Measurements from ENCODE around the gene HLA-DQB1. TPM values are rescaled to one million over a fixed set of nuclear protein-coding genes. Genes with fewer than 3 reads are reported as not detected.
"Not testable (repeated sequence)": the region's sequence is repeated elsewhere in the genome, so short reads cannot be mapped to it uniquely, and the experiment has no call there.

Gene HLA-DQB1
- total and polyA plus RNA-seq, 2 experiments from 2014 or later: not detected

GRCh38 chr6:32662836-32663235, 3.6 kb downstream of the HLA-DQB1 start:
- no peak for TF ChIP-seq EZH2 (IDR thresholded peaks at IDR 0.05; ENCODE audit: insufficient read depth, poor library complexity, severe bottlenecking)
- no peak for TF ChIP-seq EZH2phosphoT487 (IDR thresholded peaks at IDR 0.05; ENCODE audit: insufficient read depth, low read depth)
- Histone ChIP-seq H3K27me3 (replicated peaks; ENCODE audit: insufficient read depth) (peaks cover 7% of the 10 kb centered on the region; the same call in 1 of the 2 replicates), H3K9ac (no peak overlapping the region), H3K4me2 (ENCODE audit: unreplicated experiment) (no peak overlapping the region), H3K79me2 (ENCODE audit: insufficient read depth) (no peaks in the 10 kb centered on the region), H4K20me1 (ENCODE audit: insufficient read depth) (no peaks in the 10 kb centered on the region), H3K36me3 (ENCODE audit: low read depth) (no peaks in the 10 kb centered on the region), H3K4me1 (ENCODE audit: insufficient read depth) (no peaks in the 10 kb centered on the region), H3F3A (ENCODE audit: insufficient read depth) (no peaks in the 10 kb centered on the region), H3K9me3 (ENCODE audit: low read depth) (no peaks in the 10 kb centered on the region), H3K9me2 (ENCODE audit: insufficient read depth) (no peaks in the 10 kb centered on the region), H3K4me3 (no peak overlapping the region), H2AFZ (no peak overlapping the region), H3K27ac (no peak overlapping the region)
- in situ Hi-C loops (cut with MboI): no loop called here
- DNase-seq: no peak
- WGBS, 2 experiments (ENCODE audit: low coverage in 1 of 2, low lambda C conversion rate in 2 of 2, missing lambda C conversion rate in 2 of 2): 38 to 47% methylated on average over 5 of the region's 5 CpGs

DNA sequence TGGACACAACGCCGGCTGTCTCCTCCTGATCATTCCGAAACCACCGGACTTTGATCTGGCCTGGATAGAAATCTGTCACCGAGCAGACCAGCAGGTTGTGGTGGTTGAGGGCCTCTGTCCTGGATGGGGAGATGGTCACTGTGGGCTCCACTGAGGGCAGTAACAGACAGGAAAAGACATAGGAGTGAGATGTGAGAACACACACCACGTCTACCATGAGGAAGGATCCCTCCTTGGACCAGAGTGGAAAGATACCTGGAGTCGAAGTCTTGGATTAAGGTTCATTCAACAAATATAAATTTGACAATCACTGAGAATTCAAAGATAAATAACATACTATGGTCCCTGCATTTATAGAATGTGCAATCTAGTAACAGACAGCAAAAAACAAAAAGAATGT, 4.4 kb downstream of the HLA-DQB1 start:
- in situ Hi-C loops (cut with MboI): no loop called here
- H3K9ac ChIP-seq: no peak overlapping the region
- 54 to 59% methylated on average over 6 to 7 of the region's 7 CpGs for WGBS, 2 experiments (ENCODE audit: low coverage in 1 of 2, low lambda C conversion rate in 2 of 2, missing lambda C conversion rate in 2 of 2)

GRCh38 chr6:32659856-32660595, 6.4 kb downstream of the HLA-DQB1 start:
- H3K9me3 ChIP-seq (ENCODE audit: low read depth): no peaks in the 10 kb centered on the region
- DNase-seq: no peak
- H3K27me3 ChIP-seq (replicated peaks; ENCODE audit: insufficient read depth): 0 out of 2 replicates have a peak, but pooled peaks cover under 1% of the 10 kb centered on the region
- no peak overlapping the region for H3K27ac ChIP-seq
- in situ Hi-C loops (cut with MboI): no loop called here
- WGBS, 2 experiments (ENCODE audit: low coverage in 1 of 2, low lambda C conversion rate in 2 of 2, missing lambda C conversion rate in 2 of 2): 15 to 16% methylated on average over 4 of the region's 4 CpGs
- H3K4me2 ChIP-seq (ENCODE audit: unreplicated experiment): no peak overlapping the region
- no peaks in the 10 kb centered on the region for H3K79me2 ChIP-seq (ENCODE audit: insufficient read depth)
- TF ChIP-seq EZH2phosphoT487 (IDR thresholded peaks at IDR 0.05; ENCODE audit: insufficient read depth, low read depth) (no peak), EZH2 (IDR thresholded peaks at IDR 0.05; ENCODE audit: insufficient read depth, poor library complexity, severe bottlenecking) (no peak)
- no peaks in the 10 kb centered on the region for H3F3A ChIP-seq (ENCODE audit: insufficient read depth)
- H3K4me1 ChIP-seq (ENCODE audit: insufficient read depth): no peaks in the 10 kb centered on the region
- H2AFZ ChIP-seq: no peak overlapping the region
- H3K4me3 ChIP-seq: no peak overlapping the region
- no peaks in the 10 kb centered on the region for H3K9me2 ChIP-seq (ENCODE audit: insufficient read depth)
- no peaks in the 10 kb centered on the region for H4K20me1 ChIP-seq (ENCODE audit: insufficient read depth)
- no peaks in the 10 kb centered on the region for H3K36me3 ChIP-seq (ENCODE audit: low read depth)
- no peak overlapping the region for H3K9ac ChIP-seq

More for the DNA sequence above, 4.4 kb downstream of the HLA-DQB1 start:
- peaks cover 7% of the 10 kb centered on the region; the same call in 1 of the 2 replicates for H3K27me3 ChIP-seq (replicated peaks; ENCODE audit: insufficient read depth)
- H3K79me2 ChIP-seq (ENCODE audit: insufficient read depth): no peaks in the 10 kb centered on the region
- H3K9me3 ChIP-seq (ENCODE audit: low read depth): no peaks in the 10 kb centered on the region
- no peak for DNase-seq
- H2AFZ ChIP-seq: no peak overlapping the region
- H3K9me2 ChIP-seq (ENCODE audit: insufficient read depth): no peaks in the 10 kb centered on the region
- no peaks in the 10 kb centered on the region for H3F3A ChIP-seq (ENCODE audit: insufficient read depth)
- H3K36me3 ChIP-seq (ENCODE audit: low read depth): no peaks in the 10 kb centered on the region
- no peak overlapping the region for H3K4me3 ChIP-seq
- no peak overlapping the region for H3K27ac ChIP-seq
- H3K4me2 ChIP-seq (ENCODE audit: unreplicated experiment): no peak overlapping the region
- TF ChIP-seq EZH2phosphoT487 (IDR thresholded peaks at IDR 0.05; ENCODE audit: insufficient read depth, low read depth) (no peak), EZH2 (IDR thresholded peaks at IDR 0.05; ENCODE audit: insufficient read depth, poor library complexity, severe bottlenecking) (no peak)
- no peaks in the 10 kb centered on the region for H4K20me1 ChIP-seq (ENCODE audit: insufficient read depth)
- no peaks in the 10 kb centered on the region for H3K4me1 ChIP-seq (ENCODE audit: insufficient read depth)

- Histone ChIP-seq H3K4me1 (ENCODE audit: insufficient read depth) (no peaks in the 10 kb centered on the region), H3F3A (ENCODE audit: insufficient read depth) (no peaks in the 10 kb centered on the region), H3K4me3 (no peak overlapping the region), H3K27ac (no peak overlapping the region), H3K9ac (no peak overlapping the region), H3K9me2 (ENCODE audit: insufficient read depth) (no peaks in the 10 kb centered on the region), H3K9me3 (ENCODE audit: low read depth) (no peaks in the 10 kb centered on the region), H3K27me3 (replicated peaks; ENCODE audit: insufficient read depth) (no peaks in the 10 kb centered on the region), H4K20me1 (ENCODE audit: insufficient read depth) (no peaks in the 10 kb centered on the region), H3K36me3 (ENCODE audit: low read depth) (no peaks in the 10 kb centered on the region), H3K79me2 (ENCODE audit: insufficient read depth) (no peaks in the 10 kb centered on the region), H2AFZ (no peak overlapping the region), H3K4me2 (ENCODE audit: unreplicated experiment) (no peak overlapping the region)
- in situ Hi-C loops (cut with MboI): no loop called here
- DNase-seq: no peak
- 17 to 21% methylated on average over 6 of the region's 6 CpGs for WGBS, 2 experiments (ENCODE audit: low coverage in 1 of 2, low lambda C conversion rate in 2 of 2, missing lambda C conversion rate in 2 of 2)
- TF ChIP-seq EZH2phosphoT487 (IDR thresholded peaks at IDR 0.05; ENCODE audit: insufficient read depth, low read depth) (no peak), EZH2 (IDR thresholded peaks at IDR 0.05; ENCODE audit: insufficient read depth, poor library complexity, severe bottlenecking) (no peak)
These were observed 8.1 kb downstream of the HLA-DQB1 start for GRCh38 chr6:32658268-32658897.

- H3K27ac ChIP-seq; H3F3A ChIP-seq (ENCODE audit: insufficient read depth); DNase-seq; H3K79me2 ChIP-seq (ENCODE audit: insufficient read depth); H3K9me3 ChIP-seq (ENCODE audit: low read depth); H3K9me2 ChIP-seq (ENCODE audit: insufficient read depth); in situ Hi-C loops (cut with MboI); H3K4me1 ChIP-seq (ENCODE audit: insufficient read depth); H3K27me3 ChIP-seq (replicated peaks; ENCODE audit: insufficient read depth); H4K20me1 ChIP-seq (ENCODE audit: insufficient read depth); H3K4me2 ChIP-seq (ENCODE audit: unreplicated experiment); H3K36me3 ChIP-seq (ENCODE audit: low read depth); H3K9ac ChIP-seq; H2AFZ ChIP-seq; H3K4me3 ChIP-seq: not testable (repeated sequence)
These were observed 8.6 kb downstream of the HLA-DQB1 start for GRCh38 chr6:32657819-32658218.

- H4K20me1 ChIP-seq (ENCODE audit: insufficient read depth); H3K27ac ChIP-seq; H3K9me2 ChIP-seq (ENCODE audit: insufficient read depth); H3F3A ChIP-seq (ENCODE audit: insufficient read depth); in situ Hi-C loops (cut with MboI); H3K36me3 ChIP-seq (ENCODE audit: low read depth); H3K27me3 ChIP-seq (replicated peaks; ENCODE audit: insufficient read depth); H3K9ac ChIP-seq; H3K4me3 ChIP-seq; H3K4me2 ChIP-seq (ENCODE audit: unreplicated experiment); H2AFZ ChIP-seq; H3K9me3 ChIP-seq (ENCODE audit: low read depth); DNase-seq; H3K79me2 ChIP-seq (ENCODE audit: insufficient read depth); H3K4me1 ChIP-seq (ENCODE audit: insufficient read depth): not testable (repeated sequence)
- 11 to 15% methylated on average over 6 of the region's 6 CpGs for WGBS, 2 experiments (ENCODE audit: low coverage in 1 of 2, low lambda C conversion rate in 2 of 2, missing lambda C conversion rate in 2 of 2)
These were observed 9.1 kb downstream of the HLA-DQB1 start for GRCh38 chr6:32657329-32657728.
